Amniotic epithelial cell (primary cell): ENCODE results near the gene KATNAL1.
"Not testable (repeated sequence)": the region's sequence is repeated elsewhere in the genome, so short reads cannot be mapped to it uniquely, and the experiment has no call there.

Experiments
- DNase-seq: peaks from one replicate; pipeline ENCODE4 v3.0.0-alpha.2; 2010; ENCODE audit warnings: low read depth

Gene KATNAL1

DNA sequence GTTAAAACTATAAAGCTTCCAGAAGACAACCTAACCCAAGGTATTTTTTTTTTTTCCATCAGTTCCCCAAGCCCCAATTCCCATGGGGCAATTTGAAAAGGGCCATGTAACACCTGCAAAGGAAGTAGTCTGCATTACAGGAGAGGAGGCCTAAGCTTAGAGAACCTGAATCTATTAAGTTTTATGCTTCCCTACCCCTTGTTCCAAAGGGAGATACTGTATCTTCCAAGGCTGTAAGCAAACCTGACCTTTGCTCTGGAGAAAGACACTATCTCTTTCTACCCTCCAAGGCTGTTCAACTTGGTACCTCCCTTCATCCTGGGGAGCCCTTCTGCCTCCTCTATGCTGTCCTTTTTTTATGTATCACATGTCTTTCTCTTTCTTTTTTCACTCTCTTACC, 15.0 kb downstream of the KATNAL1 start:
- DNase-seq: no peak

DNA sequence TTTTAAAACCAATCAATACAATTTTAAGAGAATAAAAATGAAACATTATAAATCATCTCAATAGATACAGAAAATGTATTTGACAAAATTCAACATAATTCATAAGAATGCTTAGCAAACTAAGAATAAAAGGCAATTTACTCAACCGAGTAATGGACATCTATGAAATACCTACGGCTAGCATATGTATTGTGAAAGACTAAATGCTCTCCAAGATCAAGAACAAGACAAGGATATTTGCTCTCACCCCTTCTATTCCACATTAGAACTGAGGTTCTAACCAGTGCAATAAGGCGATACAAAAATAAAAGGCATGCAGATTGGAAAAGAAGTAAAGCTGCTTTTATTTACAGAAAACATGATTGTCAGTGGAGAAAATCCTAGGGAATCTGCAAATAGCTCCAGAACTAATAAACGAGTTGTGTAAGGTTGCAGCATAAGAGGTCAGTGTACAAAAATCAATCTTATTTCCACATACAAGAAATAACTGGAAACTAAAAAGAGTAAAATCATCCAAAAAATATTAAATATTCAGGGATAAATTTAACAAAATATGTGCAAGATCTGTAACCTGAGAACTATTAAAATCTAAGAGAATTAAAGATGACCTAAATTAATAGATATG, 16.4 kb downstream of the KATNAL1 start:
- DNase-seq: peak; percentile 26

DNA sequence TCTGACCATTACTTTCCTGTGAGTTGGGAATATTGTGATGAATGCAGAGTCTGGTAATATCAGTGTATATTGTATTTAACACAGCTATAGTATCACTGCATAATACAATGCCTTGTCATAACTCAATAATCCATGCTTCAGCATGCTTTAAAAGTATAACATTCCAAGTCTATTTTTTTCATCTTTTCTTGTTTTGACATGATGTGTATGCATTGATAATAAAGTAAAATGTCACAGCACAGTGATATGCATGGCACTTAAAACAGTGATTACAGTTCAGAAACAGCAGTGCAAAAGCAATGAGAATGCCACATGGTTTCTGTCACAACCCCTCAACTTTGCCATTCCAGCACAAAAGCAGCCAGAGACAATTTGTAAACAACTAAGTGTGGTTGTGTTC, 17.8 kb downstream of the KATNAL1 start:
- no peak for DNase-seq

DNA sequence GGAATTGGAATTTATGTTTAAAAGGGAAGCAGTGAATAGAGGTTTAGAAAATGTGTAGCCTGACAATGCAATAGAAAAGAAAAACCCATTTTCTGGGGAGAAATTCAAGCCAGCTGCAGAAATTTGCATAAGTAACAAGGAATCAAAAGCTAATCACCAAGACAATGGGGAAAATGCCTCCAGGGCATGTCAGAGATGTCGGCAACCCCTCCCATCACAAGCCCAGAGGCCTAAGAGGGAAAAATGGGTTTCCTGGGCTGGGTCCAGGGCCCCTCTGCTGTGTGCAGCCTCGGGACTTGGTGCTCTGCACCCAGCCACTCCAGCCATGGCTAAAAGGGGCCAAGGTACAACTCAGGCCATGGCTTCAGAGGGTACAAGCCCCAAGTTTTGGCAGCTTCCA, 21.3 kb downstream of the KATNAL1 start:
- DNase-seq: not testable (repeated sequence)

DNA sequence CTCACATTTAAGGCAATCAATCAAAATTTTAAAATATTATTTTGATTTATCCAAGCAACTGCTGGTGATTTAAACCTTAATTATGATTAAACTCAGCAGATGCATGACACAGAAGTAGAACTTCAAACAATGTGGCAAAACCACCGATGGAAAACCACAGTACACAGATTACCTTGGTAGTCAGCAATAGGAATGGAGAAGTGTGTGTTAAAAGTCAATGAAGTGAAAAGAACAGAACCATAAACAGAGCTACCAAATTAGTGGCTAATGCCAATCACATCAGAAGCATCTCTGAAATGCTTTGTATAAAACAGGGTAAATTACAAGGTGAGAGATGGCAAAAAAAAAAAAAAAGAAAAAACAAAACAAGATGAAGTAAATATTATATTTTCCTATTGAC, 31.2 kb downstream of the KATNAL1 start:
- peak; percentile 66 for DNase-seq

DNA sequence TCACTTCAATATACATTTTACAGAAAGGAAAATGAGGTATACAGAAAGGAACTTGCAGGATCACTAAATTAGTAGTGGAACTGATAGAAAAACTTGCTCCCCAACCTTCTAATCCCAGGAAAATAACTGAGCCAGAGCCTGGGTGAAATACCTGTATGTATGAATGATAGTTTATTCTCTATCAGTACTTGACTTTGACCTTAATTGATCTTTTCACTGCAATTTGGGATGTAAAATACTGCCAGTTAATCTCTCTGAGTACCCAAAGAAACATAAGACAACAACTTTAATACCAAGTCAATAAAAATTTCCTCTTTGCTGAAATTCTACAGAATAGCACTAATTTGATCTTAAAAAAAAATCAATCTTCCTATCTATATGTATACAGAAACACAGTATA, 33.3 kb downstream of the KATNAL1 start:
- no peak for DNase-seq

DNA sequence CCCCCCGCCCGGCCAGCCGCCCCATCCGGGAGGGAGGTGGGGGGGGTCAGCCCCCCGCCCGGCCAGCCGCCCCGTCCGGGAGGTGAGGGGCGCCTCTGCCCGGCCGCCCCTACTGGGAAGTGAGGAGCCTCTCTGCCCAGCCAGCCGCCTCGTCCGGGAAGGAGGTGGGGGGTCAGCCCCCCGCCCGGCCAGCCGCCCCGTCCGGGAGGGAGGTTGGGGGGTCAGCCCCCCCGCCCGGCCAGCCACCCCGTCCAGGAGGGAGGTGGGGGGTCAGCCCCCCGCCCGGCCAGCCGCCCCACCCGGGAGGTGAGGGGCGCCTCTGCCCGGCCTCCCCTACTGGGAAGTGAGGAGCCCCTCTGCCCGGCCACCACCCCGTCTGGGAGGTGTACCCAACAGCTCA, 37.3 kb downstream of the KATNAL1 start:
- DNase-seq: not testable (repeated sequence)

DNA sequence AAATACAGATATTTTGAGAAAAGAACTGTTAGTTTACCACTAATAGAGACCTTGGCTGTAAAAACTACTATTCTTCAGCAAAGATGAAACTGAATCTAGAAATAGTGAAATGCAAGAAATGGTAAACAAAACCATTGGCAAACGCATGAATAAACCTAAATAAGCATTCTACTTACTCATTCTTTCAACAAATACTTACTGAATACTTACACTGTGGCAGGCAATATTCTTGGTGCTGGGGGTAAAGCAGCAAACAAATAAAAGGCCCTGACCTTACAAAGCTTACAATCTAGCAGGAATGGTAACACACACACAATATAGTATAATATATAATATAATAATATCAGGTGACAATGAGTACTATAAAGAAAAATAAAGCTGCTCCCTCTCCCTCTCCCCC, 38.7 kb downstream of the KATNAL1 start:
- no peak for DNase-seq

DNA sequence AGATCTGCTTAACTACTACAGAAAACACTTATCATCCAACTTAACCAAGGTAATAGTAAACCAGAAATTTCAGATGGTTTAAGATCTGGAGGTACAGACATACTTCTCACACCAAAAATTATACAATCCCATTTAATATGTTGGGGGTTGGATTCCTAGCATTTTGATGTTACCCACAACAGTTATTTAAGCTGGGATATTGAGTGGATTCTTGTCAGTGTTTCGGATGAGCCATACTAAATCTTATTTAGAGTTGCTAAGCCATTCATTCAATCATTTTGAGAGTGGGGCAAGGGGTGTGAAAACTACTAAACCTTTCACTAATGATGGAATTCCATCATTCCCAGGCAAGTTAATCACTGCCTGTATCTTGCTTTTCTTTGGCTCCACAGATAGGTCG, 40.6 kb downstream of the KATNAL1 start:
- DNase-seq: peak; percentile 21

DNA sequence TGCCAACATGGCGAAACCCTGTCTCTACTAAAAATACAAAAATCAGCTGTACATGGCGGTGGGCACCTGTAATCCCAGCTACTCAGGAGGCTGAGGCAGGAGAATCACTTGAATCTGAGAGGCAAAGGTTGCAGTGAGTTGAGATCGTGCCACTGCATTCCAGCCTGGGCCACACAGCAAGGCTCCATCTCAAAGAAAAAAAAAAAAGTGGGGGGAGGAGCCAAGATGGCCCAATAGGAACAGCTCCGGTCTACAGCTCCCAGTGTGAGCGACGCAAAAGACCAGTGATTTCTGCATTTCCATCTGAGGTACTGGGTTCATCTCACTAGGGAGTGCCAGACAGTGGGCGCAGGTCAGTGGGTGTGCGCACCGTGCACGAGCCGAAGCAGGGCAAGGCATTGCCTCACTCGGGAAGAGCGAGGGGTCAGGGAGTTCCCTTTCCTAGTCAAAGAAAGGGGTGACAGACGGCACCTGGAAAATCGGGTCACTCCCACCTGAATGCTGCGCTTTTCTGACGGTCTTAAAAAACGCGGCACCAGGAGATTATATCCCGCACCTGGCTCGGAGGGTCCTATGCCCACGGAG, 48.1 kb downstream of the KATNAL1 start:
- DNase-seq: not testable (repeated sequence)

DNA sequence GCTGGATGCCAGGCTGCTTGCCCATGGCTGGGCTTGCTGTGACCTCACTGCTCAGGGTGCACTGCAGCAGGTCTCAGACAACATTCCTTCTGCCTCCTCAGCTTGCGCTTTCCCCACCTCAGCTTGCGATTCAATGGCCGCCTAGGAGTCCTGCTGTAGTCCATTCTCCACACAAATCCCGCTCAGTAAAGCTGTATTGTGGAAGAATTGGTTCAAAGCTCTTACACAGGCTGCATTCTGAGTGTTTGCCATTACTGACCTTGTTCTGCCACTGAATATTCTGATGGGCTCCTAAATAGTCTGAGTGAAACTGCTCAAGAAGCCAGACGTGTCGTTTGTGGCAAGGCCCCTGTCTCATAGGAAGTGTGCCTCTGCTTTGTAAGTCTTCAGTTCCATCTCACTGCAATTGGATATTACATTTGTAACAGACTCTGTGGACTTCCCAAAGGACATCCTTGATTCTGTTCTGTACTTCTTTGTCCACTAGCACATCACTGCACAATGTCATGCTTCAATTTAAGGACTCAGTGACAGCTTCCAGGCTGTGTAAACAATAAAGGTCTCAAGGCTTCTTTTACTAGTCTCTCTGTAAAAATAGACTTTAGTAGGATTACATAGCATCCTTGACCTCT, 49.8 kb downstream of the KATNAL1 start:
- no peak for DNase-seq

DNA sequence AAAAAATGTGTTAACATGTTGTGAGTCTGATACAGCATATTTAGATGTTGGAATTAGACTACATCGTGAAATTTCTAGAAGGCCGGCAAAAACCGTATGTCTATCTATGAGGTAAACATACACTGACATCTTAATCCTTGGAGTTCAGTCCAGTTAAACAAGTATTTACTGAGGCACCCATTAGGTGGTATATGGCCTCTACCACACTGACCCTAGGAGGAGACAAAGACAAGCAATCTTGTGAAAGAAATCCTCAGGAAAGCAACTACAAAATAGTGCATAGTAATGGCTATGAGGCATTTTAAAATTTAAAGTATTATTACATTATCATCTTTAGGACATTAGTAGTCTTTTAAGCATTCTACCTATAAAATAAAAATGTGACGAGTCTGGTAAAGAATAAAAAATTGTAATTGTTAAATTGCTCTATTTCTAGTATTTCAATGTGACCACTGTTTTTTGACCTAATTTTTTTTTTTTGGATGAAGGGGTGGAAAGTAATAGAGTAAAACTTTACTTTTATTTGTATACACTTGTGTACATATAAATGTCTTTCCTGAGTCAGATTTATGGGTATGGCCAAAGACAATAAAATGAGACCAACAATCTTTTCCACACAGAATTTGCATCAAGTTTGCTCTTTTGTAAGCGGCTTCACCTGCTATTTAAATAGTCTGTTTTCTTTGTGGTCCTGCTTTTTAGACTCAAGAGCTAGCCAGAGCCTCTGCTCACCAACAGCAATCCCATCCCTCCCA, 50.5 kb downstream of the KATNAL1 start:
- peak; percentile 59 for DNase-seq

DNA sequence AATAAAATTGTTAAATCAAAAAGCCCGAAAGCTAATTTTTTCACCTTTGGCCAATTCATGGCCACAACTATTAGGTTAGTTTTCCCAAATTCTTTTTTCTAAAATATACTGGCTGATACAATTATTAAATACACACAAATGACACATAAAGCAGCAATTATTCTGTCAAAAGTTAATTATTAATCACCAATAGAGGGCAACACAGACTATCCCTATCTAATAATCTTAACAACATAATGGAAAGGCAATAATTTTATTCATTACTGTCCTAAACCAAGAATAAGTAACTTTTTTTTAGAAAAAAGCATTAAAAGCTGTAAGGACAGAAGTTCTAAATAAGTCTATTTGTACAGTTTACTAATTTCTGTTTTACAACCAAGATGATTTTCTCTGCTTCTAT, 51.7 kb downstream of the KATNAL1 start:
- DNase-seq: no peak

DNA sequence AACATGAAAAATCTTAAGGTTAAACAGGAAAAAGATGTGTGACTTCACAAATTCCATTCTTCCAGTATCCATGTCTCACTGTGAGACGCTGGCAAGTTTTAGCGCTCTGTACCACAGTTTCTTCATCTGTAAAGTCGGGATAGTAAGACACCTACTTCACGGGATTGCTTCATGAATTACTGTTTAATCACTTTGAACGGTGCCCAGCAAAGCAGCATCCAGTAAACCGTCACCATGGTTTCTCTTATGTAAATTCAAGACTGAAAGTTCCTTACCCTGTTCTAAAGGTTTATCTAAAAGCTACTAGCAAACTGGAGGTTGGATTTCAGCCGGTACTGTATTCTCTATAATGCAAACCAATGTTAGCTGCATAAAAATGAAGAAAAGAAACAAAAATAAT, 53.5 kb downstream of the KATNAL1 start:
- DNase-seq: no peak

DNA sequence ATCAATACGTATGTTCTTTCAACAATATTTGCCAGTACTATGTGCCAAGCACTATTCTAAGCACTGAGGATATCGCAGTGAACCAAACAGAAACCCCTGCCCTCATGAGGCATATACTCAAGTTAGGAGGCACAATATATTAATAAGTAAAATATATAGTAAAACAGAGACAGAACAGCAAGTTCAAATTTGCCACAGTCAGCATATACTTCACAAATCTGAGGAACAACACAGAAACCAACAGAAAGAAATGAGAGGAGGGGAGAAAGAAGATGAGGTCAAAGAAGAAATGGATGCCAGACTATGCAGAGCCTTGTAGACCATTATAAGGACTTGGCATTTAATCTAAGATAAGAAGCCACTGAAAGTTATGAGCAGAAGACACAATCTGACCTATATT, 59.9 kb downstream of the KATNAL1 start:
- DNase-seq: no peak

DNA sequence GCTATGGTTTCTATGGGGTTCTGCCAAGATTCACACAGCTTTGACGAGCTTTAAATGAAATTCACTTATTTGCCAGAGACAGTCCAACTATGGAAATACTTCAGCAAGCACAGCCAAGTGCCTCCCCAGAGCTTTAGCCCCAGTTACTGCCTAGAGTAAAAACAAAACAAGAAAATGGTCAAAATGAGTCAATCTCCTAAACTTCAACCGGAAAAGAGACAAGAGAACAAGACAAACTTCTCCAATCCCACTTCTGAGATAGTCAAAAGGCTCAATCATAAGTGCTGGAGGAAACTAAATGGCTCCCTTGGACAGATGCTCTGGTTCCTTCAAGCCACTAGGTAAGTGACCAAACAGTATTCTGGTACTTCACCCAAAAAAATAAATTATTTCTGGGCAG, 65.8 kb downstream of the KATNAL1 start:
- DNase-seq: no peak

DNA sequence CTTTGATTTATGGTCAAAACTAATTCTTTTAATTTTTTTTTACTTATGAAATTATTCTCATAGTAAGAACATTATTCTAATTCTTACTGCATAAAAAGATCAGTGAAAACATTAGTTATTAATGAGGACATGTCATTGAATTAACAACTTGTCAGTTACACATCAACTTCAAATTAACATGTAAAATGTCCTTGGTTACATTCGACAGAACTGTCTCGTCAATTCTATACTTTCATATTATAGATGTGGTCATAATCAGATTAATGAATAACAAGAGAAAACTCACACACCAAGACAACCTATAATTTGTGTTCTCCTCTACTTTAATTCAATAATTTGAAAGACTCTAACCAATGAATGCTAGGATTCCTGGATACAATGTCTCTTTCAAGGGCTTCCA, 66.7 kb downstream of the KATNAL1 start:
- DNase-seq: no peak

DNA sequence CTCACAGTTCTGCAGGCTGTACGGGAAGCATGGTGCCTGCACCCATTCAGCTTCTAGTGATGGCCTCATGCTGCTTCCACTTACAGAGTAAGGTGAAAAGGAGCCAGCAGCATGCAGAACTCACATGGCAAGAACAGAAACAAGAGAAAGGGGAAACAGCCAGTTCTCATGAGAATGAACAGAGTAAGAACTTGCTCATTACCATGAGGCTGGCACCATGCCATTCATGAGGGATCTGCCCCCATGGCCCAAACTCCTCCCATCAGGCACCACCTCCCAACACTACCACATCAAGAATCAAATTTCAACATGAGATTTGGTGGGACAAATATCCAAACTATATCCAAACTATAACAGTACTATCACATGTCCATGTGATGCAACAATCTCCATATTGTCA, 72.1 kb downstream of the KATNAL1 start:
- no peak for DNase-seq

DNA sequence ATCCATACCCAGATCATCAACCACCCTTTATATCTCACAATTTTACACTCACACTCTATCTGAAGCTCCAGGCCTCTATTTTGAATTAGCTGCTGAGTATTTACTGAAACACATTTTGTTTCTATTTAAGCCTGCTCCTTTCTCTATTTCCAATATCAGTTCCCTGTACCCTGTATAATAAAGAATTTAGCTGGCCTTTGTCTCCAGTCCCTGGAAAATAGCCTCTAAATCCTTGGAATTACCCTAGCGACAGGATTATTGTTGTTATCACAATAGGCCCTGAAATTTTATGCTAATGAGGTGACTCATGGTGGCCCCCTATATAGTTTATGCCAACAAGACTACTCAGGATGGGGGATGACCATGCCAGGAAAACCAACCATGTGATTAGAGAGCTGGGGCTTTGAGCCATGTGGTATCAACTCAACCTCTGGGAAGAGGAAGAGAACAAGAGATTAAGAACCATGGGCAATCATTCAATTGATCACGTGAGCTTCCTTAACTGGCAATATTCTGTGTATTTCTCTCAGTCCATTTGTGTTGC, 72.7 kb downstream of the KATNAL1 start:
- DNase-seq: peak; percentile 24

DNA sequence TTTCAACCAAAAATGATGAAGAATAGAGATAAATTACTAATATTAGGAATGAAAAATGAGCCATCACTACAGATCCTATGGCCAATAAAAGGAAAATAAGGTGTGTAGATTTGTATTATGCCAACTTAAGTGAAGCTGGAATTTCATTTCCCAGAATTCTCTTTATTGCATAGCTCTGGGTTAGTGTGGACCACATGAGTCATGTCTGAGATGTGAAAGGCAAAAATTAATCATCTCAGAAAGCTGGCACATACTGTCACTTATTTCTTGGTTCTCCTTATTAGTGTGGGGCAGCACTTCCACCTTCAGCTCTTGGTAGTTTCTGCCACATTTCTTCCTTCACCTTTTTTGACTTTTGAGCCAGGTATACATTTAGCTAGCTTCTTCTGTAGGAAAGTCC, 82.6 kb downstream of the KATNAL1 start:
- peak; percentile 40 for DNase-seq

DNA sequence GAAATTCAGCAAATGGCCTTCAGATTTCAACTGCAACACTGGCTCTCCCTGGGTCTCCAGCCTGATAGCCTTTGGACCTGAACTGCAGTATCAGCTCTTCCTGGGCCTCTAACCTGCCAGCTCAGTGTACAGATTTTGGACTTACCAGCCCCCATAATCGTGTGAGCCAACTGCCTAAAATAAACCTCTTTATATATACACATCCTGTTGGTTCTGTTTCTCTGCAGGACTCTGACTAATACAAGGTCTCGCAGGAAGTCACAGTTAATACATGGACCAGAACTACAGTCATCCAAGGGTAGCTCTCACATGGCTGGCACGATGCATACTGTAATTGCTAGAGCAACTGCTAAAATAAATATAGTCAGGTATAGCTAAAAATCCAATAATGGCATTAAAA, 85.1 kb downstream of the KATNAL1 start:
- no peak for DNase-seq

DNA sequence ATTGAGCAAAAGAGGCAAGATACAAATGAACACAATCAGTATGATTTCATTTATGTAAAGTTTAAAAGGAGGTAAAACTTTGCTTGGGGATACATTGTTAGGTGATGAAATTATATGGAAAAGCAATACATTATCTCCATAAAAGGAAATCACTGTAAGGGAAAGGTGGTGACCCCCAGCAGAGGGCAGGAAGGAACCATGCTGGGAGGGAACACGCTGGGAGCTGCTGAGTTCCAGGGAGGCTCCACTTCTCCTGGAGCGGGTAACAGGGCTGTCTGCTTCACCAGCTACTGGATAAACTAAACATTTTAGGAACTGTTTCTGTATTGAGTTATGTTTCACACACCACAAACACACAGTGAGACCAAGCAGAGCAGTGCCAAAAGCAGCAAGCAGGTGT, 91.2 kb downstream of the KATNAL1 start:
- DNase-seq: no peak

DNA sequence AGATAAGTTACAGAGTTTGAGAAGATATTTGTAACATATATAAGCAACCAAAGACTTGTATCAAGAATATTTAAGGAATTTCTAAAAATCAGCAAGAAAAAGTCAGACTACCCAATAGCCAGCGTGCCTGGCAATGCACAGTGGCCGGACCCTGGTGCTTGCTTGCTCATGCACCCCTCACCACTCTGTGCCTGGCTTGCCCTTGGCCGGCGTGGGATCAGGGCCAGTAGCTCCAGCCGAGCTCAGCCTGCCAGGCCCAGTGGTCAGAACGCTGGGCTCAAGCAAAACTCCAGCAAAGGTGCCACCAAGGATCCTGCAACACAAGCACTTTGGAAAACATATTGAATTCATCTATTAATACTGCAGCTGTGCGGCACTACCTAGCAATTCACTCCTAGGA, 95.1 kb downstream of the KATNAL1 start:
- DNase-seq: no peak
